RWPE1 (cell line): ENCODE measurements around the gene RAB6B.

ENCODE experiments used
- CTCF ChIA-PET: fragments of 350-600 bp; sonication (Branson Sonifier 250); formaldehyde crosslinking; extraction: SDS; loops from one replicate; lab custom pipeline; 2021; lab: Yijun Ruan, JAX
- POLR2A ChIA-PET: fragments of 400-600 bp; formaldehyde crosslinking; extraction: SDS; loops from one replicate; lab custom pipeline; 2020; ENCODE audit warnings: antibody characterized with exemption; ENCODE audit not compliant: low non-redundant PET; lab: Yijun Ruan, JAX
- DNase-seq: peaks from one replicate; pipeline ENCODE4 v3.0.0; 2012; ENCODE audit warnings: low spot score
- H3K27ac ChIP-seq: fragments of 450-650 bp; 2 replicates; pipeline ENCODE4 v1.5.1; 2017
- TF ChIP-seq, protein P1 (sequence below): fragments of 450-650 bp; conservative IDR thresholded peaks from 2 replicates; pipeline ENCODE4 v1.5.1; 2017; ENCODE audit warnings: low read depth, mild to moderate bottlenecking

The RAB6B gene

DNA sequence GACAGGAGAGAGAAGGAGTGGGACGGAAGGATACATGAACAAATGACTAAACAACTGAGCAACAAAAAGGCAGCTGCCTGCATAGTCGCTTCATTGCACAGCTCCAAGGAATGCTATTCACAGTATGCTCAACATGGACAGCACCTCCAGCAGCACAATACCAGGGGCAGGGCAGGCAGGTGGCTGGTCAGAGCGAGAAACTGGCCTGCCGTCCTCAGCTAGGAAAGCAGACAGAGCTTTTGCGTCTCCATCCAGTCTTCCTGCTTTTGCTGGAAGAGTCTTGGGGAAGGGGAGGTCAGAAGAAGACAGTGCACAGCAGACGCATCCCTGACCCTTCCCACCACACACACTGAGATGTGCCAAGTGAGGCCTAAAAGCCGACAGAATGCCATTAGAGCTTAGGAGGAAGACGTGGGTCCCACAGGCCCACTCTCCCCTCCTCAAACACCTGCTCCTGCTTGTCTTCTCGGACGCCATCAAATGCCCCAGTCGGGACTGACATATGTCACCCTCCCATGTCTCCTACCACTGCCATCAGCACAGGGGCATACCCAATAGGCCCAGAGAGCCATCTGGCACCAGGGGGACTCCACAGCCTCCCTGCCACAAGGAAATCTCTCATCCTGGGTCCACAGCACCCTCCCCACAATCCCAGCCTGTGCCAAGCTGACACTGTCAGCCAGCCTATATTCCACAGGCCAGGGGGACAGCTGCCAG is 3.9 kb downstream of the RAB6B start:
- POLR2A ChIA-PET: no interaction called here
- no peak overlapping the region for H3K27ac ChIP-seq
- TF ChIP-seq, protein P1, sequence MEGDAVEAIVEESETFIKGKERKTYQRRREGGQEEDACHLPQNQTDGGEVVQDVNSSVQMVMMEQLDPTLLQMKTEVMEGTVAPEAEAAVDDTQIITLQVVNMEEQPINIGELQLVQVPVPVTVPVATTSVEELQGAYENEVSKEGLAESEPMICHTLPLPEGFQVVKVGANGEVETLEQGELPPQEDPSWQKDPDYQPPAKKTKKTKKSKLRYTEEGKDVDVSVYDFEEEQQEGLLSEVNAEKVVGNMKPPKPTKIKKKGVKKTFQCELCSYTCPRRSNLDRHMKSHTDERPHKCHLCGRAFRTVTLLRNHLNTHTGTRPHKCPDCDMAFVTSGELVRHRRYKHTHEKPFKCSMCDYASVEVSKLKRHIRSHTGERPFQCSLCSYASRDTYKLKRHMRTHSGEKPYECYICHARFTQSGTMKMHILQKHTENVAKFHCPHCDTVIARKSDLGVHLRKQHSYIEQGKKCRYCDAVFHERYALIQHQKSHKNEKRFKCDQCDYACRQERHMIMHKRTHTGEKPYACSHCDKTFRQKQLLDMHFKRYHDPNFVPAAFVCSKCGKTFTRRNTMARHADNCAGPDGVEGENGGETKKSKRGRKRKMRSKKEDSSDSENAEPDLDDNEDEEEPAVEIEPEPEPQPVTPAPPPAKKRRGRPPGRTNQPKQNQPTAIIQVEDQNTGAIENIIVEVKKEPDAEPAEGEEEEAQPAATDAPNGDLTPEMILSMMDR: no peak
- CTCF ChIA-PET: no interaction called here
- DNase-seq: no peak

DNA sequence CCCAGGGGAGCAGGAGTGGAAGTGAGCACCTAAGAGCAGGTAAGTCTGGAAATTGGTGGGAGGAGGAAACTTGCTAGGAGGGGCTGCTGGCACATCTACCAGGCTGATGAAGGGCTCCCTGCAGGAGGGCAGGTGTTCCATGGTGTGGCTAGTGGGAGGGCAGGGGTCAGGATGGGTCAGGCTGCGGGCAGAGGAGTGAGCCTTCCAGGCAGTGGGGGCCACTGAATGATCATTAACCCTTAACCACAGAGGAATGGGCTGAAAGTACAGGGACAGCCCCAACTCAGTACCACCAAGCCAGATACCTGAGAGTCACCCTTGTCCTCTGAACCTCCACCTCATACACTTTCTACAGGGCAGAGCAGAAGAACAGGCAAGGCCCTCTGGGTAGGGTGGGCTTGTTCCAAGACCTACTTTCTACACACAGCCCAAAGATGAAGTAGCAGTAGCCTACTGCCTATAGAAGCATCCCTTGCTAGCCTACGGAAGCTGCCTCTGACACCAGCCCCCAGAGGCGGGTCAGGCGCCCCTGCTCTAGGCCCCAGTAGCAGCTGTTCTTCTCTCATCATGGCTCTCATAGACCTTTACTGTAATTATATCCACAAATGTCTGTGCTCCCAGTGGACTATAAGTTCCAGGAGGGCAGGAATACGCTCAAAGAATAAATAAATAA is 4.6 kb downstream of the RAB6B start:
- CTCF ChIA-PET: interaction anchor here (0.6 kb wide), 1 partner anchor 1991 kb away, joined by 4 read pairs; no protein-coding TSS in a partner anchor
- TF ChIP-seq, protein P1: no peak
- POLR2A ChIA-PET: no interaction called here

DNA sequence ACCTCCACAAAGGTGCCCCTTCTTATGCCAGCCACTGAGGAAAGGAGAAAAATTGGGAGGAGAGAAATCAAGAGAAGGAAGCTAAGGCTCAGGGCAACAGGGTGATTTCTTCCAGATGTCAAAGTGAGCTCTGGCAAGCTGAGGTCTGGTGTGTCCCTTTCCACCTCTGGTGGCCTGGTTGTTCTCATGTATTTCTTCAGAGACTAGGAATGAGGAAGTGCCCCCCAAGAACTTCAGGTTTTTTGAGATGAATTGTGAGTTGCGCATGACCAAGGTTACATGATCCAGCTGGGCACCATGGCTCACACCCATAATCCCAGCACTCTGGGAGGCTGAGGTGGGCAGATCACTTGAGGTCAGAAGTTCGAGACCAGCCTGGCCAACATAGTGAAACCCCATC is 5.6 kb downstream of the RAB6B start:
- no peak for DNase-seq
- POLR2A ChIA-PET: no interaction called here
- CTCF ChIA-PET: no interaction called here

More for the DNA sequence above, 4.6 kb downstream of the RAB6B start:
- H3K27ac ChIP-seq: no peak overlapping the region
- DNase-seq: no peak

DNA sequence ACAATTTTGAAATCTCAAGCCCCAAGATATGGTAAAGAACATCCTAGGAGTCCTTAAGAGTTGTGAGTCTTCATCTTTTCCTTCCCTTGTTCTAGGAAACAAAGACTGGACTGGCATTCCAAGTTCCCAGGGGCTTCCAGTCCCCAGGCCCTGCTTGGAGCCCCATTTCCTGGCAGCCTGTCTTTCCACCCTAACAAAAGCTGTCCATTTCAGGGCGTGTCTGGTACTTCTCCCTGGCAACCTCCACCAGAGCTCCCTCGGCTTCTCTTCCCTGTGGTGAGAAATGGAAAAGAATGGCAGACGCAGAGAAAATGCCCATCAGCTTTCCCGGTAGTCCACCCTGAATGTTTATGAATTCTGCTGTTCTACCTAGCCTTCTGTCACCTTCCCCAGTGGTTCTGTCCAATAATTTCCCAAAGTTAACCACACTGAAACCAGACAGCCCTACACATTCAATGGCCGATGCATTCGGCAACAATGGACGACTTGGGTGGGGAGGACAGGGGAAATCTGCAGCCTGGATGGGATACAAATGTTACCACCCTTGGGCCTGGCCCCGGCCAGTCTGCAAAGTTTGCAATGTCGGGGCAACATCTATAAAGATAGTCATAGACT is 6.8 kb downstream of the RAB6B start:
- POLR2A ChIA-PET: no interaction called here
- TF ChIP-seq, protein P1: no peak
- CTCF ChIA-PET: no interaction called here
- DNase-seq: no peak
- no peak overlapping the region for H3K27ac ChIP-seq

More for the DNA sequence above, 5.6 kb downstream of the RAB6B start:
- TF ChIP-seq, protein P1: no peak
- no peak overlapping the region for H3K27ac ChIP-seq

DNA sequence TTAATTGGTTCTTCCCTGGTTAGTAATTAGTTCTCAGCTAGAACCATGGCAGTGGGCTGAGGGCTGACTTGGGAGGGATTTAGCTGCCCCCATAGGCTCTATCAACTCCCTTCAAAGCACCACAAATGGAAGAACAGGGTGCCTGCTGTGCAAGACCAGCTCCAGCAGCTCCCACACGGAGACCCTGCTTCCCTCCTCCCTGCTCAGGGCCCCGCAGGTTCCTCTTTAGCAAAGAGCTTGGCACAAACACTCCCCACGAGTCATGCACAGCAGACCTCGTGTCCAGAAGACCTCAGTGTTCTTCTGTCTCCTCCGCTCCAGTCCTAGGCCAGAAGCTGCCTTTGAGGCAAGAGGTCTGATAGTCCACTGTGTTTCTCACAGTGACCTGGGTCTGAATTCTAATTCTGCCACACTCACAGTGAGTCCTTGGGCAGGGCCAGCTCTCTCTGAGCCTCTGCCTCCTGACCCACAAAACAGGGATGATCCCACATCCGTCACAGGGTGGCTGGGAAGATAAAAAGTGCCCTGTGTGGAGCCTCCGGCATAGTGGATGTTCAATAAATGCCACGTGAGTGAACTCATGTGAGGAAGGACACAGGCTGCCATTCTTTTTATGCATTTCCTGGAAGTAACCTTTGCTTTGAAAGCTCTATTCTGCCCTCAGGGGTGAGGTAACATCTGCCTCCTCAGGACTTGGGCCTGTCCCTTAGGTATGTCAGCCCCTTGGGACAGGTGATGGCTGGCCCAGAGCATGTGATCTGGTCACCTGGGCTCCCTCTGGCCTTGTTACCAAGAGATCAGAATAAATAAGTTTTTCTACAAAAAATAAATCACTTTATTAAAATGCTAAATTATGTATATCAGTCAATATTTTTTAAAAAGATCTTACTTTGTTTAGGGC is 7.6 kb downstream of the RAB6B start:
- POLR2A ChIA-PET: no interaction called here
- no peak overlapping the region for H3K27ac ChIP-seq

More for the DNA sequence above, 7.6 kb downstream of the RAB6B start:
- no peak for DNase-seq
- CTCF ChIA-PET: no interaction called here
- TF ChIP-seq, protein P1: no peak
